ENCODE results near the gene TAF10. TPM values are rescaled to one million over a fixed set of nuclear protein-coding genes. Genes with fewer than 3 reads are reported as not detected.

TAF10 gene
- polyA plus RNA-seq (2011; rRNA removed) (158 and 205 TPM in 2 replicates), polyA minus RNA-seq (2011; rRNA and poly(A)+ RNA removed) (98.3 and 126 TPM in 2 replicates)

DNA sequence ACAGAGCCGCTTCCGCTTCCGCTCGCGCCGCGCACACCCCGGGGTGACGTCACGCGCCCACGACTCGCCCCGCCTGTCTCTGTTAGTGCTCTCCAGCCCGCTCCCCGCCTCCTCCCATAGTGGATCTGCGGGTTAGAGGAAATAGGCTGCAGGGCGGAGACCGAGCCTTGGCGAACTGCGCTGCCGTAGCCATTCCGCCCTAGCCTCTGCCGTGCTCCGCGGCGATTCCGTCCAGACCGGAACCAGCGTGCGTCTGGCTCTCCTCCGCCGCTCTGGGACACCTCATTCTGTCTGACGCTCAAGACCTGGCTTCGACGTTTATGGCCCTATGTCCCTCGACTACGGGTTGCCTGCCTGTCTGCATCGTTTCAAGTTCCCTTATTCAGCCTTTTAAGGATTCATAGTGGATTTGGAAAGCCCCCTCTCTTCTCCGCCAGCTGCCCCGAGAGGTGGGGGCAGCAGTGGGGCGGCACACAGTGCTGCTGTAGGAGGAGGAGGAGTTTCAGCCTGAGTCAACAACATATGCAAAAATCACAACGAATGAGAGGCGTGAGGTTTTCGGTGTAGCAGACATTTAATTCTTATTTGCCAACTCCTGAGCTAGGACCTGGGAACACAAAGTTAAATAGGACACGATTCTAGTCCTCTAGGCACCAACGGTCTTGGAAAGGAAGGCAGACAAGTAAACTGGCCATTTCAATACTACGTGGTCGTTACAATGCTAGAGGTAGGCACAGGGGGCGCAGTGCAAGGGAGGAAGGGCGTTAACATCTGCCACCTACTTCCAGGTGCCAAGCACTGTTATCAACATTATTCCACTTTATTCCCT is at the start of gene TAF10:
TAF10 (minus strand) TSS at position 4 of the 829 bp plus-strand sequence. CDS start 27 bp downstream, outside the sequence.
- ChIA-PET CTCF (interaction anchor here (0.6 to 3.2 kb wide), 9 partner anchors 34 to 173 kb away, joined by 3 to 24 read pairs (median 5); partner anchors contain the start of genes MRPL17 and TIMM10B), POLR2A (interaction anchor here (0.6 to 1.1 kb wide), 3 partner anchors 82 to 898 kb away, joined by 3 read pairs; no protein-coding TSS in a partner anchor)
- TF ChIP-seq, protein P1, sequence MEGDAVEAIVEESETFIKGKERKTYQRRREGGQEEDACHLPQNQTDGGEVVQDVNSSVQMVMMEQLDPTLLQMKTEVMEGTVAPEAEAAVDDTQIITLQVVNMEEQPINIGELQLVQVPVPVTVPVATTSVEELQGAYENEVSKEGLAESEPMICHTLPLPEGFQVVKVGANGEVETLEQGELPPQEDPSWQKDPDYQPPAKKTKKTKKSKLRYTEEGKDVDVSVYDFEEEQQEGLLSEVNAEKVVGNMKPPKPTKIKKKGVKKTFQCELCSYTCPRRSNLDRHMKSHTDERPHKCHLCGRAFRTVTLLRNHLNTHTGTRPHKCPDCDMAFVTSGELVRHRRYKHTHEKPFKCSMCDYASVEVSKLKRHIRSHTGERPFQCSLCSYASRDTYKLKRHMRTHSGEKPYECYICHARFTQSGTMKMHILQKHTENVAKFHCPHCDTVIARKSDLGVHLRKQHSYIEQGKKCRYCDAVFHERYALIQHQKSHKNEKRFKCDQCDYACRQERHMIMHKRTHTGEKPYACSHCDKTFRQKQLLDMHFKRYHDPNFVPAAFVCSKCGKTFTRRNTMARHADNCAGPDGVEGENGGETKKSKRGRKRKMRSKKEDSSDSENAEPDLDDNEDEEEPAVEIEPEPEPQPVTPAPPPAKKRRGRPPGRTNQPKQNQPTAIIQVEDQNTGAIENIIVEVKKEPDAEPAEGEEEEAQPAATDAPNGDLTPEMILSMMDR (IDR thresholded peaks at IDR 0.05; ENCODE audit: insufficient read depth, low read depth, low read length), result peak; percentile 59
- Histone ChIP-seq H3K36me3 (ENCODE audit: control insufficient read depth, insufficient read depth, low read length) (peaks cover 42% of the 10 kb centered on the region), H3K27me3 (ENCODE audit: control insufficient read depth, insufficient read depth, low read length) (no peaks in the 10 kb centered on the region), H3K4me3 (ENCODE audit: low read depth, low read length) (peak within 1 kb of the TSS; percentile 79)
- peak; percentile 80 for DNase-seq (ENCODE audit: low read depth)

DNA sequence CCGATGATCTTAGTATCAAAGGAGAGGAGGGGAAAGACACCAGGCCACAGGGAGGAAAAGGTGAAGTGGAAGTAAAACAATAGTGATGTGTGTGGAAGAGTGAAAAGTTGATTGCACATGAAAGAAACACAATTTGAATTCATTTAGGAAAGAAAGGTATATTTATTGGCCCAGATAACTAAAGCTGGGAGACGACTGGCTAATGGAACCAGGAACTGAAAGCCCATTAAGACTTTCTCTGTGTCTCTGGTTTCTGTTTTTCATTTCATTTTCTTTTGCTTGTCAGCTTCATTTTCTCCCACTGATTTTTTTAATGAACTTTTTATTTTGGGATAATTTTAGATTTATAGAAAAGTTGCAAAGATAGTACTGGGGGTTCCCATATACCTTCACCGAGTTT is 48.7 kb upstream of the TAF10 start:
- no peak for DNase-seq (ENCODE audit: low read depth)
- no peak overlapping the region for H3K4me3 ChIP-seq (ENCODE audit: low read depth, low read length)
- no peaks in the 10 kb centered on the region for H3K36me3 ChIP-seq (ENCODE audit: control insufficient read depth, insufficient read depth, low read length)
- CTCF ChIA-PET, result no interaction called here
- no peaks in the 10 kb centered on the region for H3K27me3 ChIP-seq (ENCODE audit: control insufficient read depth, insufficient read depth, low read length)
- POLR2A ChIA-PET, result no interaction called here
- TF ChIP-seq, protein P1 (IDR thresholded peaks at IDR 0.05; ENCODE audit: insufficient read depth, low read depth, low read length), result no peak

DNA sequence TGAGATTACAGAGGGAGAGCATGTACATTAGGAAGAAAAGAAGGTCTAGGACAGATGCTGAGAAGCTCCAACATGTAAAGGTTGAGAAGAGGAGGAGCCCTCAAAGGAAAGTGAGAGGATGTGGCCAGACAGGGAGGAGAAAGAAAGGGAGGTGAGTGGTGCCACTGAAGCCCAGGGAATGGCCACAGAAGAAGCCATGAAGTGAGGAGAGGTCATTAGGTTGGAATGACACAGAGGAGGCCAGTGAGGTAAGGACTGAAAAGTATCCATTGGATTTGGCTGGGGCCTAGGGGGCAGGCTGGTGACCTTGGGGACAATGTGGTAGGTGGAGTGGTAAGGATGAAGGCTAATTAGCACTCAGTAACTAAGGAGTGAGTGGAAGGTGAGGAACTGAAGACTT is 46.6 kb upstream of the TAF10 start:
- Histone ChIP-seq H3K27me3 (ENCODE audit: control insufficient read depth, insufficient read depth, low read length) (peaks cover 2% of the 10 kb centered on the region), H3K36me3 (ENCODE audit: control insufficient read depth, insufficient read depth, low read length) (no peaks in the 10 kb centered on the region), H3K4me3 (ENCODE audit: low read depth, low read length) (no peak overlapping the region)
- ChIA-PET CTCF (interaction anchor here (1.7 to 2.8 kb wide), 2 partner anchors 9 to 23 kb away, joined by 5 to 9 read pairs; no protein-coding TSS in a partner anchor), POLR2A (no interaction called here)
- DNase-seq (ENCODE audit: low read depth), result no peak
- TF ChIP-seq, protein P1 (IDR thresholded peaks at IDR 0.05; ENCODE audit: insufficient read depth, low read depth, low read length), result no peak

DNA sequence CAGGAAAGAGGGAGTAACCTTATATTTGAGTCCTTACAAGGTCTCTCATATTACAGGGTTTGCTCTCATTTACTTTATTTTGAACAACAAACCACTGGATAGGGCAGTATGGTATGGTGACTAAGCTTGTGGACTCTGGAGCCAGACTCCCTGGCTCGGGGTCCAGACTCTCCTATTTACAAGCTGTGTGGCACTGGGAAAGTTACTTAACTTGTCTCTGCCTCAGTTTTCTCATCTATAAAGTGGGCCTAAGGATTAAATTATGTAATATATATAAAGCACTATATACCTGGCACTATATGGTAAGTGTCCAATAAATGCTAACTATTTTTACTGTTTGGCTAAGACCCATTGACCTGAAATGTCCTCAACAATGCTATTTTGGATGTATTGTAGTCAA is 45.3 kb upstream of the TAF10 start:
- Histone ChIP-seq H3K27me3 (ENCODE audit: control insufficient read depth, insufficient read depth, low read length) (peaks cover 2% of the 10 kb centered on the region), H3K36me3 (ENCODE audit: control insufficient read depth, insufficient read depth, low read length) (no peaks in the 10 kb centered on the region), H3K4me3 (ENCODE audit: low read depth, low read length) (no peak overlapping the region)
- TF ChIP-seq, protein P1 (IDR thresholded peaks at IDR 0.05; ENCODE audit: insufficient read depth, low read depth, low read length), result no peak
- CTCF ChIA-PET, result interaction anchor here (1.3 to 2.8 kb wide), 4 partner anchors 10 to 278 kb away, joined by 3 to 9 read pairs (median 4); no protein-coding TSS in a partner anchor
- DNase-seq (ENCODE audit: low read depth), result no peak
- POLR2A ChIA-PET, result interaction anchor here (0.6 to 1.0 kb wide), 2 partner anchors 25 to 278 kb away, joined by 4 to 5 read pairs; no protein-coding TSS in a partner anchor

DNA sequence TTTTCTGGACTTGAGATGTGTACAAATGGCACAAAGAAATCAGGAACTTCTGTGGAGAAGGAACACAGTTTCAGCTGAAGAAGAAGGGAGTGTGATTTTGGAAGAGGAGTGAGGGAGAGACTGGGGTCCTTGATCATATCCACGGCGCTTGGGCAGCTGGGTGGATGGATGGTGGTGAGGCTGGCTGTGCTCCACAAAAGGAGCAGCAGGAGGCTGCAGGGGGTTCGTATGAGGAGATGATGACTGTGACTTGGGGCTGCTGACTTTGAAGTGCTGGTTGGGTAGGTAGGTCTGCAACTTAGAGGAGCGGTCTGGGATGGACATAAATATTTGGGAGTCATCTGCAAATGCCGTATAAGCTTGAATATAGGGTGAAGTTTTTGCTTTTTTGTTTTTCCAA is 44.9 kb upstream of the TAF10 start:
- TF ChIP-seq, protein P1 (IDR thresholded peaks at IDR 0.05; ENCODE audit: insufficient read depth, low read depth, low read length), result no peak
- ChIA-PET POLR2A (interaction anchor here (1.0 kb wide), 1 partner anchor 25 kb away, joined by 5 read pairs; no protein-coding TSS in a partner anchor), CTCF (interaction anchor here (1.3 to 2.8 kb wide), 4 partner anchors 11 to 278 kb away, joined by 3 to 9 read pairs (median 4); no protein-coding TSS in a partner anchor)
- Histone ChIP-seq H3K36me3 (ENCODE audit: control insufficient read depth, insufficient read depth, low read length) (no peaks in the 10 kb centered on the region), H3K4me3 (ENCODE audit: low read depth, low read length) (no peak overlapping the region), H3K27me3 (ENCODE audit: control insufficient read depth, insufficient read depth, low read length) (peaks cover 2% of the 10 kb centered on the region)
- DNase-seq (ENCODE audit: low read depth), result no peak

All from BJ (cell line).